IMR-90 (cell line): ENCODE measurements around the gene DERA. TPM values are rescaled to one million over a fixed set of nuclear protein-coding genes. Genes with fewer than 3 reads are reported as not detected.

ENCODE experiments used
- ATAC-seq: fragments of 200-7000 bp; cut with Tn5 transposase; 2 replicates; pipeline ENCODE4 v1.9.1; 2020; ENCODE audit warnings: low read depth, mild to moderate bottlenecking, moderate library complexity
- BruUV-seq: library from RNA; stranded (reverse); fragments of 400-500 nt; replicated peaks from 2 replicates; lab custom pipeline; 2021; lab: Mats Ljungman, UMichigan
- CTCF ChIA-PET: fragments of 300-600 bp; formaldehyde crosslinking; extraction: SDS; loops from one replicate; lab custom pipeline; 2021; ENCODE audit warnings: antibody characterized with exemption; lab: Yijun Ruan, JAX
- POLR2A ChIA-PET: fragments of 300-600 bp; sonication (Branson Sonifier 250); formaldehyde crosslinking; loops from one replicate; lab custom pipeline; 2022; ENCODE audit warnings: antibody characterized with exemption; ENCODE audit not compliant: unreplicated experiment; lab: Charles Lee
- DNase-seq: peaks from one replicate; pipeline ENCODE4 v3.0.0; 2013
- H2AFZ ChIP-seq: replicated peaks from 2 replicates; pipeline ENCODE3; 2013; ENCODE audit warnings: low read length, mild to moderate bottlenecking; ENCODE audit not compliant: poor library complexity
- H2AK5ac ChIP-seq: 2 replicates; pipeline ENCODE4 v1.6.1; 2013; ENCODE audit warnings: low read depth, low read length, inconsistent platforms
- H2AK9ac ChIP-seq: replicated peaks from 2 replicates; pipeline ENCODE3; 2013; ENCODE audit warnings: mild to moderate bottlenecking, low read depth, low read length, moderate library complexity; ENCODE audit not compliant: poor library complexity
- H2BK120ac ChIP-seq: 2 replicates; pipeline ENCODE4 v1.6.1; 2013; ENCODE audit warnings: low read depth, low read length, inconsistent platforms
- H2BK15ac ChIP-seq: 3 replicates; pipeline ENCODE4 v1.6.1; 2013; ENCODE audit warnings: low read depth, low read length, inconsistent platforms
- H2BK20ac ChIP-seq: 2 replicates; pipeline ENCODE4 v1.6.1; 2013; ENCODE audit warnings: low read depth, mild to moderate bottlenecking, inconsistent platforms, low read length, moderate library complexity
- H2BK5ac ChIP-seq: 2 replicates; pipeline ENCODE4 v1.6.1; 2013; ENCODE audit warnings: mild to moderate bottlenecking, low read depth, low read length, inconsistent platforms; ENCODE audit not compliant: poor library complexity, severe bottlenecking
- H3K14ac ChIP-seq: replicated peaks from 2 replicates; pipeline ENCODE4 v1.6.1; 2013; ENCODE audit warnings: low read depth, low read length, inconsistent platforms
- H3K18ac ChIP-seq: 2 replicates; pipeline ENCODE4 v1.6.1; 2013; ENCODE audit warnings: low read depth, low read length, control low read depth
- H3K23ac ChIP-seq: 2 replicates; pipeline ENCODE4 v1.6.1; 2013; ENCODE audit warnings: low read depth, low read length, inconsistent platforms
- H3K27ac ChIP-seq: 2 replicates; pipeline ENCODE4 v1.5.1; 2013; ENCODE audit warnings: mild to moderate bottlenecking, control low read depth, low read length; ENCODE audit not compliant: insufficient read depth
- H3K27me3 ChIP-seq: 2 replicates; pipeline ENCODE4 v1.6.1; 2013; ENCODE audit warnings: low read length; ENCODE audit not compliant: control insufficient read depth, insufficient read depth
- H3K36me3 ChIP-seq: 2 replicates; pipeline ENCODE4 v1.6.1; 2013; ENCODE audit warnings: low read length, mixed read lengths; ENCODE audit not compliant: control insufficient read depth, insufficient read depth
- H3K4ac ChIP-seq: 2 replicates; pipeline ENCODE4 v1.6.1; 2013; ENCODE audit warnings: low read depth, low read length, inconsistent platforms
- H3K4me1 ChIP-seq: 2 replicates; pipeline ENCODE4 v1.6.1; 2013; ENCODE audit warnings: low read length, mixed read lengths; ENCODE audit not compliant: control insufficient read depth, insufficient read depth
- H3K4me2 ChIP-seq: 2 replicates; pipeline ENCODE4 v1.6.1; 2013; ENCODE audit warnings: low read depth, mild to moderate bottlenecking, control low read depth, low read length, moderate library complexity
- H3K4me3 ChIP-seq: 2 replicates; pipeline ENCODE4 v1.5.1; 2013; ENCODE audit warnings: low read depth, mild to moderate bottlenecking, control low read depth, low read length, moderate library complexity; ENCODE audit not compliant: insufficient read depth
- H3K56ac ChIP-seq: 2 replicates; pipeline ENCODE4 v1.6.1; 2013; ENCODE audit warnings: low read length, inconsistent platforms; ENCODE audit not compliant: insufficient read depth; ENCODE audit errors: extremely low read depth
- H3K79me1 ChIP-seq, 2 experiments: 2 replicates each; pipeline ENCODE4 v1.6.1; 2013; ENCODE audit warnings: low read length in 2 of 2, inconsistent platforms in 1 of 2, low read depth in 1 of 2
- H3K9ac ChIP-seq: 2 replicates; pipeline ENCODE4 v1.6.1; 2013; ENCODE audit warnings: low read depth, low read length, control low read depth
- H3K9me1 ChIP-seq: 2 replicates; pipeline ENCODE4 v1.6.1; 2013; ENCODE audit warnings: low read length, inconsistent platforms; ENCODE audit not compliant: insufficient read depth
- H3K9me3 ChIP-seq: 2 replicates; pipeline ENCODE4 v1.6.1; 2013; ENCODE audit warnings: low read length; ENCODE audit not compliant: control insufficient read depth, insufficient read depth
- H4K20me1 ChIP-seq: 2 replicates; pipeline ENCODE4 v1.6.1; 2013; ENCODE audit warnings: low read length, inconsistent platforms; ENCODE audit not compliant: insufficient read depth
- H4K5ac ChIP-seq: 2 replicates; pipeline ENCODE4 v1.6.1; 2013; ENCODE audit warnings: mild to moderate bottlenecking, low read depth, low read length, control low read depth
- H4K8ac ChIP-seq, 2 experiments: 2 replicates each; pipeline ENCODE4 v1.6.1; 2013; ENCODE audit warnings: low read depth in 2 of 2, low read length in 2 of 2, control low read depth in 1 of 2, inconsistent platforms in 1 of 2
- H4K91ac ChIP-seq: 2 replicates; pipeline ENCODE4 v1.6.1; 2013; ENCODE audit warnings: low read depth, low read length, inconsistent platforms; ENCODE audit not compliant: insufficient read depth
- BHLHE40 ChIP-seq: fragments of 150-350 bp; IDR thresholded peaks from 2 replicates; pipeline ENCODE4 v1.6.1; 2016; ENCODE audit warnings: mild to moderate bottlenecking, low read depth, low read length
- CEBPB ChIP-seq: IDR thresholded peaks from 2 replicates; pipeline ENCODE4 v1.6.1; 2012; ENCODE audit warnings: low read depth, low read length, improper control_type of control experiment
- CHD1 ChIP-seq: IDR thresholded peaks from 2 replicates; pipeline ENCODE4 v1.6.1; 2012; ENCODE audit warnings: low read depth, low read length, improper control_type of control experiment
- FOS ChIP-seq: fragments of 150-350 bp; IDR thresholded peaks from 2 replicates; pipeline ENCODE4 v1.6.1; 2016; ENCODE audit warnings: low read depth, low read length
- MAFK ChIP-seq: IDR thresholded peaks from 2 replicates; pipeline ENCODE4 v1.6.1; 2012; ENCODE audit warnings: low read depth, low read length, improper control_type of control experiment
- MXI1 ChIP-seq: IDR thresholded peaks from 2 replicates; pipeline ENCODE4 v1.6.1; 2012; ENCODE audit warnings: low read depth, mild to moderate bottlenecking, low read length, moderate library complexity, borderline replicate concordance
- NFE2L2 ChIP-seq: fragments of 150-350 bp; IDR thresholded peaks from 2 replicates; pipeline ENCODE4 v1.6.1; 2016; ENCODE audit warnings: low read depth, mild to moderate bottlenecking, low read length
- POLR2A ChIP-seq: IDR thresholded peaks from 2 replicates; pipeline ENCODE4 v1.6.1; 2012; ENCODE audit warnings: mild to moderate bottlenecking, low read depth, low read length
- RAD21 ChIP-seq: IDR thresholded peaks from 2 replicates; pipeline ENCODE4 v1.6.1; 2012; ENCODE audit warnings: low read length, improper control_type of control experiment
- RCOR1 ChIP-seq: IDR thresholded peaks from 2 replicates; pipeline ENCODE4 v1.6.1; 2012; ENCODE audit warnings: mild to moderate bottlenecking, low read length, improper control_type of control experiment; ENCODE audit not compliant: insufficient replicate concordance
- RFX5 ChIP-seq: IDR thresholded peaks from 2 replicates; pipeline ENCODE4 v1.8.0; 2012; ENCODE audit warnings: low read depth, mild to moderate bottlenecking, low read length, moderate library complexity
- SMC3 ChIP-seq: fragments of 150-350 bp; IDR thresholded peaks from 2 replicates; pipeline ENCODE4 v1.6.1; 2016; ENCODE audit warnings: low read depth, mild to moderate bottlenecking, antibody characterized with exemption, low read length, moderate library complexity
- WGBS, 2 experiments: methylation state at CpG; one replicate each; pipeline versions ENCODE4 v1.1.5 to v1.1.7; 2013; ENCODE audit warnings: missing lambda C conversion rate in 2 of 2; ENCODE audit not compliant: insufficient read length in 1 of 2; ENCODE audit errors: extremely low coverage in 2 of 2; 5-methylcytosine and 5-hydroxymethylcytosine counted together
- dilution Hi-C: fragments of 300-500 bp; cut with HindIII; formaldehyde crosslinking; loops from one replicate; pipeline ENCODE4 v1.14.3; 2018; ENCODE audit warnings: low sequenced_read_pairs; ENCODE audit not compliant: unreplicated experiment
- in situ Hi-C: fragments of 300-500 bp; cut with MboI; formaldehyde crosslinking; loops from 3 replicates; pipeline ENCODE4 v1.14.3; 2019; ENCODE audit warnings: low sequenced_read_pairs, inconsistent platforms, mixed read lengths
- intact Hi-C: fragments of 100-400 bp; cut with micrococcal nuclease; formaldehyde crosslinking; loops from 2 replicates; pipeline ENCODE4 v1.10.0; 2022
- polyA plus RNA-seq, 3 experiments: library from polyadenylated mRNA; depleted of rRNA; stranded (reverse); fragments of >200 nt; gene quantifications; 2 replicates each; pipeline ENCODE4 v1.2.3, GENCODE V29; 2012; ENCODE audit warnings: low replicate concordance in 1 of 3
- total RNA-seq: library from RNA; depleted of rRNA; stranded (reverse); fragments of >200 nt; gene quantifications from 2 replicates; pipeline ENCODE4 v1.2.3, GENCODE V29; 2012
- TF ChIP-seq, protein P1 (sequence below): conservative IDR thresholded peaks from 2 replicates; pipeline ENCODE4 v1.5.1; 2012; ENCODE audit warnings: mild to moderate bottlenecking, low read depth, low read length, improper control_type of control experiment
- TF ChIP-seq, protein P2 (sequence below): fragments of 150-350 bp; IDR thresholded peaks from 2 replicates; pipeline ENCODE4 v1.6.1; 2016; ENCODE audit warnings: low read depth, mild to moderate bottlenecking, low read length, moderate library complexity, borderline replicate concordance
- TF ChIP-seq, protein P3 (sequence below): fragments of 150-350 bp; IDR thresholded peaks from 2 replicates; pipeline ENCODE4 v1.6.1; 2017; ENCODE audit warnings: mild to moderate bottlenecking, antibody characterized with exemption, low read length, low read depth

Gene DERA
- total and polyA plus RNA-seq, 2 of the 4 experiments (the other 2 are of a cell fraction) = 28.1 to 58.6 TPM

- H4K8ac ChIP-seq = no peak overlapping the region
- intact Hi-C loops = no loop called here
- H2AFZ ChIP-seq = no peak overlapping the region
- no peak overlapping the region for H3K18ac ChIP-seq
- DNase-seq (no peak), ATAC-seq (no peak)
- H4K20me1 ChIP-seq = no peaks in the 10 kb centered on the region
- TF ChIP-seq MXI1 (no peak), MAFK (no peak), POLR2A (no peak), SMC3 (no peak), BHLHE40 (no peak), CEBPB (no peak), NFE2L2 (no peak), RFX5 (no peak), CHD1 (no peak), RCOR1 (no peak), RAD21 (no peak), FOS (no peak)
- TF ChIP-seq, protein P1, sequence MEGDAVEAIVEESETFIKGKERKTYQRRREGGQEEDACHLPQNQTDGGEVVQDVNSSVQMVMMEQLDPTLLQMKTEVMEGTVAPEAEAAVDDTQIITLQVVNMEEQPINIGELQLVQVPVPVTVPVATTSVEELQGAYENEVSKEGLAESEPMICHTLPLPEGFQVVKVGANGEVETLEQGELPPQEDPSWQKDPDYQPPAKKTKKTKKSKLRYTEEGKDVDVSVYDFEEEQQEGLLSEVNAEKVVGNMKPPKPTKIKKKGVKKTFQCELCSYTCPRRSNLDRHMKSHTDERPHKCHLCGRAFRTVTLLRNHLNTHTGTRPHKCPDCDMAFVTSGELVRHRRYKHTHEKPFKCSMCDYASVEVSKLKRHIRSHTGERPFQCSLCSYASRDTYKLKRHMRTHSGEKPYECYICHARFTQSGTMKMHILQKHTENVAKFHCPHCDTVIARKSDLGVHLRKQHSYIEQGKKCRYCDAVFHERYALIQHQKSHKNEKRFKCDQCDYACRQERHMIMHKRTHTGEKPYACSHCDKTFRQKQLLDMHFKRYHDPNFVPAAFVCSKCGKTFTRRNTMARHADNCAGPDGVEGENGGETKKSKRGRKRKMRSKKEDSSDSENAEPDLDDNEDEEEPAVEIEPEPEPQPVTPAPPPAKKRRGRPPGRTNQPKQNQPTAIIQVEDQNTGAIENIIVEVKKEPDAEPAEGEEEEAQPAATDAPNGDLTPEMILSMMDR = no peak
- TF ChIP-seq, protein P2, sequence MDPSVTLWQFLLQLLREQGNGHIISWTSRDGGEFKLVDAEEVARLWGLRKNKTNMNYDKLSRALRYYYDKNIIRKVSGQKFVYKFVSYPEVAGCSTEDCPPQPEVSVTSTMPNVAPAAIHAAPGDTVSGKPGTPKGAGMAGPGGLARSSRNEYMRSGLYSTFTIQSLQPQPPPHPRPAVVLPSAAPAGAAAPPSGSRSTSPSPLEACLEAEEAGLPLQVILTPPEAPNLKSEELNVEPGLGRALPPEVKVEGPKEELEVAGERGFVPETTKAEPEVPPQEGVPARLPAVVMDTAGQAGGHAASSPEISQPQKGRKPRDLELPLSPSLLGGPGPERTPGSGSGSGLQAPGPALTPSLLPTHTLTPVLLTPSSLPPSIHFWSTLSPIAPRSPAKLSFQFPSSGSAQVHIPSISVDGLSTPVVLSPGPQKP = no peak
- TF ChIP-seq, protein P3, sequence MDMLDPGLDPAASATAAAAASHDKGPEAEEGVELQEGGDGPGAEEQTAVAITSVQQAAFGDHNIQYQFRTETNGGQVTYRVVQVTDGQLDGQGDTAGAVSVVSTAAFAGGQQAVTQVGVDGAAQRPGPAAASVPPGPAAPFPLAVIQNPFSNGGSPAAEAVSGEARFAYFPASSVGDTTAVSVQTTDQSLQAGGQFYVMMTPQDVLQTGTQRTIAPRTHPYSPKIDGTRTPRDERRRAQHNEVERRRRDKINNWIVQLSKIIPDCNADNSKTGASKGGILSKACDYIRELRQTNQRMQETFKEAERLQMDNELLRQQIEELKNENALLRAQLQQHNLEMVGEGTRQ = no peak
- WGBS, 2 experiments = no CpG with 5 or more reads among the region's 1 CpG
- no peaks in the 10 kb centered on the region for H3K36me3 ChIP-seq
- no peak overlapping the region for H2BK5ac ChIP-seq
- no peaks in the 10 kb centered on the region for H3K9me3 ChIP-seq
- no peaks in the 10 kb centered on the region for H3K79me1 ChIP-seq
- no peak overlapping the region for H4K5ac ChIP-seq
- H2BK20ac ChIP-seq = no peak overlapping the region
- H4K91ac ChIP-seq = no peak overlapping the region
- dilution Hi-C loops = no loop called here
- H2AK5ac ChIP-seq = no peak overlapping the region
- no peak overlapping the region for H3K27ac ChIP-seq
- H2AK9ac ChIP-seq = no peak overlapping the region
- no peak overlapping the region for H3K56ac ChIP-seq
- no peak overlapping the region for H3K23ac ChIP-seq
- H3K4ac ChIP-seq = no peak overlapping the region
- no peak overlapping the region for H3K9ac ChIP-seq
- BruUV-seq = no TSS peak
- no peak overlapping the region for H2BK120ac ChIP-seq
- H3K4me1 ChIP-seq = no peaks in the 10 kb centered on the region
- no peaks in the 10 kb centered on the region for H3K27me3 ChIP-seq
- CTCF ChIA-PET = no interaction called here
- no peak overlapping the region for H3K4me2 ChIP-seq
- no peak overlapping the region for H3K14ac ChIP-seq
- H3K4me3 ChIP-seq = no peak overlapping the region
- in situ Hi-C loops = loop anchor here (25.0 kb wide), 1 partner anchor 1089 kb away; no protein-coding TSS in a partner anchor
- POLR2A ChIA-PET = no interaction called here
- no peaks in the 10 kb centered on the region for H3K9me1 ChIP-seq
- H2BK15ac ChIP-seq = no peak overlapping the region
Measured at GRCh38 chr12:15875863-15876262, 35.3 kb upstream of the DERA start.
